ENCODE results near the gene NYNRIN. TPM values are rescaled to one million over a fixed set of nuclear protein-coding genes. Genes with fewer than 3 reads are reported as not detected.

The NYNRIN gene
- polyA plus RNA-seq, 1 donor from 2014 or later = 5.7 TPM

DNA sequence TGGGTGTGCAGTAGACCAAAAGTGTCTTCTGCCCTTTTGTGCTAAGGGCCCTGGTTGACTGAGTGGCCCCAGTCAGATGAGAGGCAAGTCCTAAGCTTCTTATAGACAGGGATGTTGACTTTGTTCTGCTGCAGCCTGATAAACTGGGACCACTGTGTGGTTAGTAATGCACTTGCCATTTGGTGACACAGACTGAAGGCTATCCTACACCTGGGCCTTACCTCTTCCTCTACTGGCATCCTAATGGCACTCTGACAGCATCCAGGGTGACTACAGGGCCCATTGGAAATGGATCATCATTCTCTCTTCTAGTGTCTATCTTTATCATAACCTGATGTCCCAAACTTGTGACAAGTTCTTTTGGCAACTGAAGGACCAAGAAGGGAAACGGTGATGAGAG lies 40.5 kb downstream of the NYNRIN start:
- Histone ChIP-seq H4K20me1 (ENCODE audit: insufficient read depth) (no peaks in the 10 kb centered on the region), H3K79me2 (replicated peaks; ENCODE audit: insufficient read depth, low read length) (peaks cover 6% of the 10 kb centered on the region), H3F3A (ENCODE audit: insufficient read depth, low read length, poor library complexity, severe bottlenecking) (no peaks in the 10 kb centered on the region), H3K9me3 (ENCODE audit: low read length) (no peaks in the 10 kb centered on the region), H2AFZ (ENCODE audit: low read depth, low read length) (no peak overlapping the region), H3K27ac (ENCODE audit: low read length) (no peak overlapping the region), H3K4me3 (ENCODE audit: low read length) (no peak overlapping the region), H3K9ac (ENCODE audit: low read length) (no peak overlapping the region), H3K9me2 (ENCODE audit: insufficient read depth, low read length) (no peaks in the 10 kb centered on the region), H3K4me2 (ENCODE audit: low read length) (no peak overlapping the region), H3K27me3 (ENCODE audit: insufficient read depth, low read depth, low read length) (no peaks in the 10 kb centered on the region), H3K36me3 (ENCODE audit: insufficient read depth, low read length) (peaks cover 5% of the 10 kb centered on the region)
- TF ChIP-seq EP300 (conservative IDR thresholded peaks at IDR 0.05; ENCODE audit: poor library complexity, severe bottlenecking) = no peak
- TF ChIP-seq EZH2 (IDR thresholded peaks at IDR 0.05; ENCODE audit: borderline replicate concordance, insufficient read depth, low read length, poor library complexity, severe bottlenecking) = no peak
- TF ChIP-seq RAD21 (conservative IDR thresholded peaks at IDR 0.05) = no peak
- TF ChIP-seq, protein P1, sequence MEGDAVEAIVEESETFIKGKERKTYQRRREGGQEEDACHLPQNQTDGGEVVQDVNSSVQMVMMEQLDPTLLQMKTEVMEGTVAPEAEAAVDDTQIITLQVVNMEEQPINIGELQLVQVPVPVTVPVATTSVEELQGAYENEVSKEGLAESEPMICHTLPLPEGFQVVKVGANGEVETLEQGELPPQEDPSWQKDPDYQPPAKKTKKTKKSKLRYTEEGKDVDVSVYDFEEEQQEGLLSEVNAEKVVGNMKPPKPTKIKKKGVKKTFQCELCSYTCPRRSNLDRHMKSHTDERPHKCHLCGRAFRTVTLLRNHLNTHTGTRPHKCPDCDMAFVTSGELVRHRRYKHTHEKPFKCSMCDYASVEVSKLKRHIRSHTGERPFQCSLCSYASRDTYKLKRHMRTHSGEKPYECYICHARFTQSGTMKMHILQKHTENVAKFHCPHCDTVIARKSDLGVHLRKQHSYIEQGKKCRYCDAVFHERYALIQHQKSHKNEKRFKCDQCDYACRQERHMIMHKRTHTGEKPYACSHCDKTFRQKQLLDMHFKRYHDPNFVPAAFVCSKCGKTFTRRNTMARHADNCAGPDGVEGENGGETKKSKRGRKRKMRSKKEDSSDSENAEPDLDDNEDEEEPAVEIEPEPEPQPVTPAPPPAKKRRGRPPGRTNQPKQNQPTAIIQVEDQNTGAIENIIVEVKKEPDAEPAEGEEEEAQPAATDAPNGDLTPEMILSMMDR (IDR thresholded peaks at IDR 0.05; ENCODE audit: poor library complexity, severe bottlenecking) = no peak
- TF ChIP-seq SMC3 (conservative IDR thresholded peaks at IDR 0.05; ENCODE audit: poor library complexity) = no peak
- TF ChIP-seq MXI1 (conservative IDR thresholded peaks at IDR 0.05; ENCODE audit: poor library complexity, severe bottlenecking) = no peak
- no peak for TF ChIP-seq TAF1 (IDR thresholded peaks at IDR 0.05; ENCODE audit: low read depth)
- TF ChIP-seq, protein P2, sequence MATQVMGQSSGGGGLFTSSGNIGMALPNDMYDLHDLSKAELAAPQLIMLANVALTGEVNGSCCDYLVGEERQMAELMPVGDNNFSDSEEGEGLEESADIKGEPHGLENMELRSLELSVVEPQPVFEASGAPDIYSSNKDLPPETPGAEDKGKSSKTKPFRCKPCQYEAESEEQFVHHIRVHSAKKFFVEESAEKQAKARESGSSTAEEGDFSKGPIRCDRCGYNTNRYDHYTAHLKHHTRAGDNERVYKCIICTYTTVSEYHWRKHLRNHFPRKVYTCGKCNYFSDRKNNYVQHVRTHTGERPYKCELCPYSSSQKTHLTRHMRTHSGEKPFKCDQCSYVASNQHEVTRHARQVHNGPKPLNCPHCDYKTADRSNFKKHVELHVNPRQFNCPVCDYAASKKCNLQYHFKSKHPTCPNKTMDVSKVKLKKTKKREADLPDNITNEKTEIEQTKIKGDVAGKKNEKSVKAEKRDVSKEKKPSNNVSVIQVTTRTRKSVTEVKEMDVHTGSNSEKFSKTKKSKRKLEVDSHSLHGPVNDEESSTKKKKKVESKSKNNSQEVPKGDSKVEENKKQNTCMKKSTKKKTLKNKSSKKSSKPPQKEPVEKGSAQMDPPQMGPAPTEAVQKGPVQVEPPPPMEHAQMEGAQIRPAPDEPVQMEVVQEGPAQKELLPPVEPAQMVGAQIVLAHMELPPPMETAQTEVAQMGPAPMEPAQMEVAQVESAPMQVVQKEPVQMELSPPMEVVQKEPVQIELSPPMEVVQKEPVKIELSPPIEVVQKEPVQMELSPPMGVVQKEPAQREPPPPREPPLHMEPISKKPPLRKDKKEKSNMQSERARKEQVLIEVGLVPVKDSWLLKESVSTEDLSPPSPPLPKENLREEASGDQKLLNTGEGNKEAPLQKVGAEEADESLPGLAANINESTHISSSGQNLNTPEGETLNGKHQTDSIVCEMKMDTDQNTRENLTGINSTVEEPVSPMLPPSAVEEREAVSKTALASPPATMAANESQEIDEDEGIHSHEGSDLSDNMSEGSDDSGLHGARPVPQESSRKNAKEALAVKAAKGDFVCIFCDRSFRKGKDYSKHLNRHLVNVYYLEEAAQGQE (IDR thresholded peaks at IDR 0.05; ENCODE audit: borderline replicate concordance) = no peak
- no peak for TF ChIP-seq POLR2AphosphoS5 (IDR thresholded peaks at IDR 0.05)

DNA sequence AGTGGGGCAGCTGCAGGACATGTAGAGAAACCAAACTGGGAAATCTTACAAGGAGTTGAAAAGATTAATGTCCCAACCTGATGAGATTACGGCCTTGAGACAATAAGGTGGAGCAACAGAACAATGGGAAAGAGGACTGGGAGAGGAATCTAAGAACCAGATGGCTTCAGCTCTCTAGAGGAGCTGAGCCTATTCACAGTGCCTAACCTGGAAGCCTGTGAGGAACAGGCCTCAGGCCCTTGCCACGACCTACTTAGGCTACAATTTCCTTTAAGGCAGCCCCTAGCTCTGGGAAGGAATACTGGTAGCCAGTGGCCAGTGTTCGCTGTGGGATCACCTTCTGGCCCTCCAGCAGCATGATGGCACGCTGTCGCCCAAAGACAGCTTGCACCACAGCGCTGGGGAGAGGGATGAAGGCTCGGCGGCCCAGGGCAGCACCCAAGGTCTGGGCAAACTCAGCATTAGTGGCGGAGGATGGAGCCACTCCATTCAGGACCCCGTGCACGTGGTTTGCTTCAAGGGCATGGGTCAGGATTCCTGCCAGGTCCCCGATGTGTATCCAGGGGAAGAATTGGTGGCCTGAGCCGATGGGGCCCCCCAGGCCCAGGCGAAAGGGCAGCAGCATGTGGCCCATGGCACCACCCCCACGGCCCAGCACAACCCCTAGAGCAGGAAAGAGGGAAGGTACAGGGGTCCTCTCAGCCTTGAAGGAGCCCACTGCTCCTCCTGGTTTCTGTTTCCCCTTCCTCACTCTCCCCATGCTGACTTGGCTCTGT lies 41.2 kb downstream of the NYNRIN start:
- peaks cover 5% of the 10 kb centered on the region for H3K36me3 ChIP-seq (ENCODE audit: insufficient read depth, low read length)
- H3K9me2 ChIP-seq (ENCODE audit: insufficient read depth, low read length) = no peaks in the 10 kb centered on the region
- no peak overlapping the region for H2AFZ ChIP-seq (ENCODE audit: low read depth, low read length)
- no peaks in the 10 kb centered on the region for H3F3A ChIP-seq (ENCODE audit: insufficient read depth, low read length, poor library complexity, severe bottlenecking)
- peak overlapping the region; percentile 70 for H3K4me3 ChIP-seq (ENCODE audit: low read length)
- H4K20me1 ChIP-seq (ENCODE audit: insufficient read depth) = no peaks in the 10 kb centered on the region
- H3K79me2 ChIP-seq (replicated peaks; ENCODE audit: insufficient read depth, low read length) = peaks cover 6% of the 10 kb centered on the region
- H3K27me3 ChIP-seq (ENCODE audit: insufficient read depth, low read depth, low read length) = no peaks in the 10 kb centered on the region
- no peak for TF ChIP-seq POLR2AphosphoS5 (IDR thresholded peaks at IDR 0.05)
- TF ChIP-seq RAD21 (conservative IDR thresholded peaks at IDR 0.05) = no peak
- TF ChIP-seq TAF1 (IDR thresholded peaks at IDR 0.05; ENCODE audit: low read depth) = no peak
- TF ChIP-seq, protein P2 (IDR thresholded peaks at IDR 0.05; ENCODE audit: borderline replicate concordance) = no peak
- TF ChIP-seq EZH2 (IDR thresholded peaks at IDR 0.05; ENCODE audit: borderline replicate concordance, insufficient read depth, low read length, poor library complexity, severe bottlenecking) = no peak
- no peak for TF ChIP-seq EP300 (conservative IDR thresholded peaks at IDR 0.05; ENCODE audit: poor library complexity, severe bottlenecking)
- TF ChIP-seq, protein P1 (IDR thresholded peaks at IDR 0.05; ENCODE audit: poor library complexity, severe bottlenecking) = no peak
- TF ChIP-seq SMC3 (conservative IDR thresholded peaks at IDR 0.05; ENCODE audit: poor library complexity) = no peak
- no peak for TF ChIP-seq MXI1 (conservative IDR thresholded peaks at IDR 0.05; ENCODE audit: poor library complexity, severe bottlenecking)
- H3K4me2 ChIP-seq (ENCODE audit: low read length) = no peak overlapping the region
- no peaks in the 10 kb centered on the region for H3K9me3 ChIP-seq (ENCODE audit: low read length)
- no peak overlapping the region for H3K9ac ChIP-seq (ENCODE audit: low read length)
- no peak overlapping the region for H3K27ac ChIP-seq (ENCODE audit: low read length)

All from neural cell (in vitro differentiated cells).